GM18951 (cell line): ENCODE measurements around the gene RRP36.

ENCODE experiments used
- POLR2A ChIP-seq: IDR thresholded peaks from 4 replicates; pipeline ENCODE4 v1.6.1; 2011; ENCODE audit warnings: mild to moderate bottlenecking; ENCODE audit not compliant: insufficient read length, insufficient read depth; ENCODE audit errors: extremely low read depth
- in situ Hi-C: fragments of 300-500 bp; cut with MboI; formaldehyde crosslinking; loops from one replicate; pipeline ENCODE4 v1.12.0; 2022; ENCODE audit warnings: low sequenced_read_pairs, mixed read lengths, inconsistent platforms; ENCODE audit not compliant: unreplicated experiment

RRP36 gene

DNA sequence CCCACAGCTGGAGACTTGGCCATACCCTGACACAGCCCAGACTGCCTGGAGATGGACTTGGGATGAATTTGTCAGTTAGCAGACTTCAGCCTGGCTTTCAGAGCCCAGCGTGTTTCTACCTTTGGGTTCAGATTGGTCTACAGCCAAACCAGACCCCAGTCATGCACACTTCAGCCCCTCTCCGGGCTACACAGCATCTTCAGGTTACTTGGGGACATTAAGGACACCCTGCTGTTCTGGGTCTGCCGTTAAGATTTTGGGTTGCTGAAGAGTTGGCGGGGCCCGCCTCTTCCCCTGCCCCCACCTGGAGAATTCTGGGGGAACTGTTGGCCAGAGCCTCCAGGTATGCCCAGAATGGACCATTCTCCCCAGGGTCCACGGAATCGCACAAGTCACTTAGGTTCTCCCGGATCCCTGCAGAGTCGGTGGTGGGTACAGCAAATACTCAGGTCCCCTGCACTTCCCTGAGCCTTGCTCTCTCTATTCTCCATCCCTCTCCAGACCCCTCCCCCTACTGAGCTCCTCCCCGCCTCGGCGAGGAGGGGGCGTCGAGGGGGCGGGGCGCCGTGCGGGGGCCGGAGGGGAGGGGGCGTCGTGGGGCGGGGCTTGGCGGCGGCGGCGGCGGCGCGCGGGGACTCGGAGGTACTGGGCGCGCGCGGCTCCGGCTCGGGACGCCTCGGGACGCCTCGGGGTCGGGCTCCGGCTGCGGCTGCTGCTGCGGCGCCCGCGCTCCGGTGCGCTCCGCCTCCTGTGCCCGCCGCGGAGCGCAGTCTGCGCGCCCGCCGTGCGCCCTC, 54.4 kb downstream of the RRP36 start, which contains the start of gene PTK7:
TSS of gene PTK7 (plus strand) at position 645 of the 794 bp plus-strand sequence. CDS start 175 bp downstream, outside the sequence.
- in situ Hi-C loops, result no loop called here
- no peak for TF ChIP-seq POLR2A

DNA sequence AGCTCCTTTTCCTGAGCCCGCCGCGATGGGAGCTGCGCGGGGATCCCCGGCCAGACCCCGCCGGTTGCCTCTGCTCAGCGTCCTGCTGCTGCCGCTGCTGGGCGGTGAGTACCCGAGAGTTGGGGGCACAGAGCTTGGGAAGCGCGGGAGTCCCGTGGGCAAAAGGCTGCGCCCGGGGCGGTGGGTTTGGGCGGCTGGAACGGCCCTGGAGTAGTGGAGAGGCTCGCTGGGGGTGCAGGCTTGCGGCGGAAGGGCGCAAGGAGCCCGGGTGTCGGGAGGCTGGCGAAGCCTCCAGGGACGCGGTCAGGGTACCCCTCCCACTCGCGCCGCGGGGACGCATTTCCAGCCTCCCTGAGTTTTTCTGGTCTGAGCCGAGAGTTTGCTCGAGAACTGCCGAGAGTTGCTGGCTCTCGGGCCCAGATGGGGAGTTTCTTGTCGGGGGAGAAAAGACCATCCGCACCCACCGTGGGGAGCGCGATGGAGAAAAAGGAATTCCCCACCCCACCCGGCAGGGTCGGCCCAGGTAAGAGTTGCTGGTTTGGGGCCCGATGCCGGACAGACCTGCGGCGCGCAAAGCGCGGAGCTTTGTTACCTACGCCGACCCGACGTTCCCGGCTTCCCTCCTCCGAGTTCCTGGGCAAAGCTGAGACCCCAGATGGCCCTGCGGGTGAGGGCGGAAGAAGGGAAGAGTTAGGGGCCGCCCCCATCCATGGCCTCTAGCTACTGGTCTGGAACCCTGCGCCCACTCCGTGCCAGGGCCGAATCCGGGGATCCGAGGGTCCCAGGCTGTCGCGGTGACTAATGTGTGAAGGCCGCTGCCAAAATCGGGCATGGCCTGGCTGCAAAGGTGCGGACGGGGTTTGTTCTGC, 55.3 kb downstream of the RRP36 start:
- in situ Hi-C loops, result no loop called here
- no peak for TF ChIP-seq POLR2A

DNA sequence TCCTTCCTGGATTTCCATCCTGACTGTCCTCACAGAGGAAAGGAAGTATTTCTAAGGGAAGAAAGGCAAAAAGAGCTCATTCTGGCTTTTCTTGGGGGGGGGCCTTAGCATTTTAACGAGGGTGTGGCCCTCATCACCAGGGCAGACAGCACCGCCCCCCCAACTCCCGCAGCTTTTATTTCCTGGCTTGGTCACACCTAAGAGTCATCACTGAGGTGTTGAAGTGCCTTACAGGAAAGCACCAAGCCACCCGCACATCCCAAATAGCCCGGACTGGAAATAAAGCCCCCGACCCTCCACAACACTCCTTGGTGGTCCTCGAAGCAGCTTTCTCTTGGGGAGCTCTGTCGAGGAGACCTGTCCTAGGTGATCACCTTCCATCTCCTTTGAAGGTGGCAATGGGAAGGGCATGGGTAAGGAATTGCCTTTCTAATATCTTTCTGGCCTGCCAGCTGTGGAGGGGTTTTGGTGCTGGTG, 55.9 kb downstream of the RRP36 start:
- no peak for TF ChIP-seq POLR2A
- in situ Hi-C loops, result no loop called here

DNA sequence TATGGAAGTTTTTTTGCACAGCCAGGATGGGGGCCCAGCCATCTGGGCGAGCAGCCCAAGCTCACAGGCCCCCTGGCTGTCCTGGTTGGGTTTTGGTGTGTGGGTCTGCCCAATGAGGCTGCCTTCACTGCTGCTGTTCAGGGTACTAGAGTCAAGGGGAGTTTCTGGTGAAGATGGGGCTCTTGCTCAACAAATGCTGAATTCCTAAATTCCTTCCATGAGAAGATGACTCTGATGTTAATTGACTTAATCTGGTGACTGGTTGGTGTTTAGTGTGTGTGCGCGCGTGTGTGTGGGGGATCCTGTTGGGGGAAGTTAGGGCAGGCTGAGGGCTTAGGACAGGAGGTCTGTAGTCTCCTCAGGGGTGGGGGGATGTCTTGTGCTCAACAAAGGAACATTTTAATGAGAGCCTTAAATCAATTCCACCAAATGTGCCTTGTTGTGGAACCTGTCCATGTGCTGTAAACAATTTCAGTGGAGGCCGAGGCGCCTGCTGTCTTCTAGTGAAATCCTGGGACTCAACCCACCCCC, 56.6 kb downstream of the RRP36 start:
- no peak for TF ChIP-seq POLR2A
- in situ Hi-C loops, result no loop called here

DNA sequence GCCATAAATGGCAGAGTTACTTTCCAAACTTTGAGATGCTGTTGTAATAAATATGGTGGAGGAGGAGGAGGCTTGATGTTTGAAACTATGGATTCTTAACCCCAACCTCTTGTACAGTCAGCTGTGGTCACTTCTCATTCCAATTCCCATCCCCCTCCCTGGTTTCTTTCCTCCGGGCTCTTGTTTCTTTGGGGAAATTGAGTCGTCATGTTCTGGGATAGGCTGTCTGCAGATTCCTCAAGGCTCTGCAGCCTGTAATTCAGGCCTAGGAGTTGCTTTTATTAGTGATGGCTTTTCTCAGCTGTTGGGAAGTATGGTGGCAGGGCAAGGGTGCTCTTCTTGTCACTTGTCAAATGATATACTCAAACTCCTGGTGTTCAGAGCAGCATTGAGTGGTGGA, 57.3 kb downstream of the RRP36 start:
- in situ Hi-C loops, result no loop called here
- TF ChIP-seq POLR2A, result no peak
